OCI-LY7 (cell line): ENCODE data around the gene P3R3URF. TPM values are rescaled to one million over a fixed set of nuclear protein-coding genes. Genes with fewer than 3 reads are reported as not detected.

Experiments
- BruUV-seq: library from RNA; stranded (reverse); fragments of 400-500 nt; replicated peaks from 2 replicates; lab custom pipeline; 2021; lab: Mats Ljungman, UMichigan
- CTCF ChIA-PET: fragments of 300-600 bp; sonication (Branson Sonifier 250); formaldehyde crosslinking; loops from one replicate; lab custom pipeline; 2022; ENCODE audit warnings: antibody characterized with exemption; ENCODE audit not compliant: unreplicated experiment; lab: Charles Lee
- POLR2A ChIA-PET: fragments of 300-600 bp; sonication (Branson Sonifier 250); formaldehyde crosslinking; loops from one replicate; lab custom pipeline; 2022; ENCODE audit warnings: antibody characterized with exemption; lab: Charles Lee
- DNase-seq: peaks from one replicate; pipeline ENCODE4 v3.0.0-alpha.2; 2015; ENCODE audit warnings: low spot score
- H2AFZ ChIP-seq: fragments of 200-600 bp; sonication (generic), shearing (Covaris generic); 2 replicates; pipeline ENCODE4 v1.6.1; 2014; ENCODE audit warnings: mild to moderate bottlenecking, antibody characterized with exemption, low read length, moderate library complexity
- H3K27ac ChIP-seq: fragments of 200-600 bp; sonication (generic); 2 replicates; pipeline ENCODE4 v1.5.1; 2014; ENCODE audit warnings: mixed run types, low read depth, mild to moderate bottlenecking, moderate library complexity, low read length, inconsistent platforms; ENCODE audit not compliant: poor library complexity, severe bottlenecking
- H3K36me3 ChIP-seq: fragments of 200-600 bp; sonication (generic); 2 replicates; pipeline ENCODE4 v1.6.1; 2014; ENCODE audit warnings: mild to moderate bottlenecking, antibody characterized with exemption, low read length, moderate library complexity, mixed read lengths; ENCODE audit not compliant: insufficient read depth
- H3K4me1 ChIP-seq: fragments of 200-600 bp; sonication (generic); 2 replicates; pipeline ENCODE4 v1.5.1; 2014; ENCODE audit warnings: mild to moderate bottlenecking, low read length; ENCODE audit not compliant: insufficient read depth, poor library complexity, severe bottlenecking
- H3K4me2 ChIP-seq: fragments of 200-600 bp; sonication (generic); 2 replicates; pipeline ENCODE4 v1.6.1; 2014; ENCODE audit warnings: mild to moderate bottlenecking, low read length
- H3K4me3 ChIP-seq: fragments of 200-600 bp; sonication (generic); 2 replicates; pipeline ENCODE4 v1.5.1; 2014; ENCODE audit warnings: mild to moderate bottlenecking, low read depth, low read length; ENCODE audit not compliant: poor library complexity, severe bottlenecking
- H3K79me2 ChIP-seq: fragments of 200-600 bp; sonication (generic); 2 replicates; pipeline ENCODE4 v1.6.1; 2016; ENCODE audit warnings: low read depth, mild to moderate bottlenecking, low read length, moderate library complexity, mixed read lengths; ENCODE audit not compliant: insufficient read depth
- H3K9me2 ChIP-seq: fragments of 200-600 bp; sonication (generic); 2 replicates; pipeline ENCODE4 v1.6.1; 2016; ENCODE audit warnings: mild to moderate bottlenecking, low read length, mixed read lengths; ENCODE audit not compliant: insufficient read depth
- H3K9me3 ChIP-seq: fragments of 200-600 bp; sonication (generic); 2 replicates; pipeline ENCODE4 v1.6.1; 2014; ENCODE audit warnings: mild to moderate bottlenecking, mixed run types, low read length, mixed read lengths
- H4K20me1 ChIP-seq: fragments of 200-600 bp; sonication (generic); 2 replicates; pipeline ENCODE4 v1.6.1; 2014; ENCODE audit warnings: mild to moderate bottlenecking, antibody characterized with exemption, low read length, moderate library complexity, mixed read lengths; ENCODE audit not compliant: insufficient read depth
- CTCF ChIP-seq: fragments of 200-600 bp; sonication (generic); conservative IDR thresholded peaks from 2 replicates; pipeline ENCODE4 v1.5.1; 2014; ENCODE audit warnings: mild to moderate bottlenecking, antibody characterized with exemption, low read length, moderate library complexity, mixed read lengths
- EZH2phosphoT487 ChIP-seq: fragments of 200-600 bp; sonication (generic); IDR thresholded peaks from 2 replicates; pipeline ENCODE4 v1.6.1; 2018; ENCODE audit warnings: low read depth, borderline replicate concordance, mild to moderate bottlenecking, mixed run types, antibody characterized with exemption, low read length, moderate library complexity, mixed read lengths
- intact Hi-C: fragments of 100-400 bp; cut with micrococcal nuclease; formaldehyde crosslinking; loops from one replicate; pipeline ENCODE4 v1.10.0; 2022; ENCODE audit not compliant: unreplicated experiment
- total RNA-seq, 2 experiments: library from RNA; depleted of rRNA in 1 of 2; stranded (reverse); fragments of >200 nt in 1 of 2; shearing (Covaris generic) in 1 of 2; gene quantifications; 2 replicates each; pipeline ENCODE4 v1.2.3, GENCODE V29; 2014 to 2022

Gene P3R3URF
- total RNA-seq, 2 experiments from 2014 or later, result not detected

GRCh38 chr1:46220808-46221207 is 44.5 kb upstream of the P3R3URF start:
- Histone ChIP-seq H4K20me1 (no peaks in the 10 kb centered on the region), H2AFZ (peak overlapping the region; percentile 36; the same call in 1 of the 2 replicates), H3K79me2 (no peaks in the 10 kb centered on the region), H3K4me3 (no peak overlapping the region), H3K36me3 (no peaks in the 10 kb centered on the region), H3K4me1 (peaks cover 18% of the 10 kb centered on the region), H3K27ac (no peak overlapping the region), H3K9me3 (no peaks in the 10 kb centered on the region), H3K4me2 (no peak overlapping the region), H3K9me2 (no peaks in the 10 kb centered on the region)
- ChIA-PET POLR2A (interaction anchor here (0.5 kb wide), 1 partner anchor 215 kb away, joined by 3 read pairs; no protein-coding TSS in a partner anchor), CTCF (no interaction called here)
- intact Hi-C loops, result loop anchor here (10.0 kb wide), 1 partner anchor 606 kb away; no protein-coding TSS in a partner anchor
- TF ChIP-seq EZH2phosphoT487 (no peak), CTCF (no peak)
- DNase-seq, result no peak
- no TSS peak for BruUV-seq

- BruUV-seq, result no TSS peak
- no peak for DNase-seq
- Histone ChIP-seq H3K4me1 (peaks cover 18% of the 10 kb centered on the region), H3K4me2 (no peak overlapping the region), H2AFZ (no peak overlapping the region), H3K9me3 (no peaks in the 10 kb centered on the region), H3K36me3 (no peaks in the 10 kb centered on the region), H3K9me2 (no peaks in the 10 kb centered on the region), H3K27ac (no peak overlapping the region), H4K20me1 (no peaks in the 10 kb centered on the region), H3K4me3 (no peak overlapping the region), H3K79me2 (no peaks in the 10 kb centered on the region)
- TF ChIP-seq CTCF, result no peak
- no peak for TF ChIP-seq EZH2phosphoT487
- CTCF ChIA-PET, result interaction anchor here (1.4 kb wide), 1 partner anchor 27 kb away, joined by 3 read pairs; no protein-coding TSS in a partner anchor
- POLR2A ChIA-PET, result interaction anchor here (0.6 to 0.8 kb wide), 2 partner anchors 10 to 336 kb away, joined by 3 to 4 read pairs; no protein-coding TSS in a partner anchor
- intact Hi-C loops, result loop anchor here (10.0 kb wide), 1 partner anchor 605 kb away; no protein-coding TSS in a partner anchor
Measured at GRCh38 chr1:46219551-46220520, 43.5 kb upstream of the P3R3URF start.
